ENCODE data around the gene ZNF493. TPM values are rescaled to one million over a fixed set of nuclear protein-coding genes. Genes with fewer than 3 reads are reported as not detected.

Gene ZNF493
- total RNA-seq, 2 donors from 2014 or later = 19.4 to 22.6 TPM

GRCh38 chr19:21432590-21432989 is 35.7 kb downstream of the ZNF493 start:
- no peak overlapping the region for H3K27ac Mint-ChIP-seq
- peaks cover 12% of the 10 kb centered on the region for H3K9me3 Mint-ChIP-seq
- H3K27me3 Mint-ChIP-seq = no peaks in the 10 kb centered on the region
- H3K4me1 Mint-ChIP-seq (ENCODE audit: low read depth in 2 of 2) = no peaks in the 10 kb centered on the region
- no peak overlapping the region for H3K4me3 Mint-ChIP-seq
- H3K36me3 Mint-ChIP-seq = peaks cover 17% of the 10 kb centered on the region
- DNase-seq (ENCODE audit: low spot score) (no peak), ATAC-seq (no peak)

GRCh38 chr19:21434516-21434915 is 37.6 kb downstream of the ZNF493 start:
- Mint-ChIP-seq H3K9me3 (peaks cover 16% of the 10 kb centered on the region), H3K4me1 (ENCODE audit: low read depth in 2 of 2) (peaks cover 0 to 2% of the 10 kb centered on the region in 2 donors), H3K27ac (no peak overlapping the region), H3K36me3 (peaks cover 27% of the 10 kb centered on the region), H3K27me3 (no peaks in the 10 kb centered on the region), H3K4me3 (no peak overlapping the region)
- DNase-seq (ENCODE audit: low spot score) (no peak), ATAC-seq (no peak)

GRCh38 chr19:21434967-21435544 is 38.1 kb downstream of the ZNF493 start:
- H3K27me3 Mint-ChIP-seq = no peaks in the 10 kb centered on the region
- peaks cover 21% of the 10 kb centered on the region for H3K9me3 Mint-ChIP-seq
- DNase-seq (ENCODE audit: low spot score) (no peak), ATAC-seq (no peak)
- peaks cover 0 to 7% of the 10 kb centered on the region in 2 donors for H3K4me1 Mint-ChIP-seq (ENCODE audit: low read depth in 2 of 2)
- peaks cover 33% of the 10 kb centered on the region for H3K36me3 Mint-ChIP-seq
- no peak overlapping the region for H3K27ac Mint-ChIP-seq
- H3K4me3 Mint-ChIP-seq = no peak overlapping the region

GRCh38 chr19:21439201-21439751 is 42.3 kb downstream of the ZNF493 start:
- H3K27ac Mint-ChIP-seq = no peak overlapping the region
- H3K9me3 Mint-ChIP-seq = peaks cover 17% of the 10 kb centered on the region
- no peak overlapping the region for H3K4me3 Mint-ChIP-seq
- DNase-seq (ENCODE audit: low spot score) = no peak
- H3K27me3 Mint-ChIP-seq = no peaks in the 10 kb centered on the region
- ATAC-seq = no peak
- peaks cover 25% of the 10 kb centered on the region for H3K36me3 Mint-ChIP-seq
- peaks cover 0 to 7% of the 10 kb centered on the region in 2 donors for H3K4me1 Mint-ChIP-seq (ENCODE audit: low read depth in 2 of 2)

GRCh38 chr19:21440321-21440720 is 43.4 kb downstream of the ZNF493 start:
- ATAC-seq = no peak
- H3K36me3 Mint-ChIP-seq = peaks cover 25% of the 10 kb centered on the region

GRCh38 chr19:21451187-21451586 is 54.3 kb downstream of the ZNF493 start:
- H3K27ac Mint-ChIP-seq = no peak overlapping the region
- no peaks in the 10 kb centered on the region for H3K27me3 Mint-ChIP-seq
- peaks cover 34% of the 10 kb centered on the region for H3K36me3 Mint-ChIP-seq
- no peak overlapping the region for H3K4me3 Mint-ChIP-seq
- ATAC-seq (no peak), DNase-seq (ENCODE audit: low spot score) (no peak)
- H3K9me3 Mint-ChIP-seq = peaks cover 11% of the 10 kb centered on the region
- H3K4me1 Mint-ChIP-seq (ENCODE audit: low read depth in 2 of 2) = no peaks in the 10 kb centered on the region

More at GRCh38 chr19:21440321-21440720, 43.4 kb downstream of the ZNF493 start:
- no peak overlapping the region for H3K27ac Mint-ChIP-seq
- H3K9me3 Mint-ChIP-seq = peaks cover 17% of the 10 kb centered on the region
- peaks cover 0 to 7% of the 10 kb centered on the region in 2 donors for H3K4me1 Mint-ChIP-seq (ENCODE audit: low read depth in 2 of 2)
- H3K27me3 Mint-ChIP-seq = no peaks in the 10 kb centered on the region
- no peak overlapping the region for H3K4me3 Mint-ChIP-seq
- no peak for DNase-seq (ENCODE audit: low spot score)

GRCh38 chr19:21454901-21455300 is 58.0 kb downstream of the ZNF493 start:
- H3K36me3 Mint-ChIP-seq = peaks cover 12% of the 10 kb centered on the region
- H3K27ac Mint-ChIP-seq = no peak overlapping the region
- no peaks in the 10 kb centered on the region for H3K4me1 Mint-ChIP-seq (ENCODE audit: low read depth in 2 of 2)
- no peaks in the 10 kb centered on the region for H3K27me3 Mint-ChIP-seq
- H3K9me3 Mint-ChIP-seq = peaks cover 4% of the 10 kb centered on the region
- ATAC-seq (no peak), DNase-seq (ENCODE audit: low spot score) (no peak)
- no peak overlapping the region for H3K4me3 Mint-ChIP-seq

GRCh38 chr19:21460686-21461085 is 63.8 kb downstream of the ZNF493 start:
- Mint-ChIP-seq H3K27me3 (peaks cover 0 to 2% of the 10 kb centered on the region in 2 donors), H3K9me3 (peaks cover 7% of the 10 kb centered on the region), H3K4me1 (ENCODE audit: low read depth in 2 of 2) (peaks cover 4 to 7% of the 10 kb centered on the region in 2 donors), H3K27ac (no peak overlapping the region), H3K4me3 (no peak overlapping the region), H3K36me3 (peaks cover 17% of the 10 kb centered on the region)
- no peak for DNase-seq (ENCODE audit: low spot score)
- ATAC-seq = no peak

GRCh38 chr19:21462540-21462939 is 65.6 kb downstream of the ZNF493 start:
- peaks cover 0 to 2% of the 10 kb centered on the region in 2 donors for H3K27me3 Mint-ChIP-seq
- H3K4me3 Mint-ChIP-seq = no peak overlapping the region
- no peak for ATAC-seq
- DNase-seq (ENCODE audit: low spot score) = no peak
- H3K36me3 Mint-ChIP-seq = peaks cover 17% of the 10 kb centered on the region
- H3K4me1 Mint-ChIP-seq (ENCODE audit: low read depth in 2 of 2) = peaks cover 4 to 7% of the 10 kb centered on the region in 2 donors
- H3K27ac Mint-ChIP-seq = no peak overlapping the region
- peaks cover 5% of the 10 kb centered on the region for H3K9me3 Mint-ChIP-seq

- H3K4me3 Mint-ChIP-seq = peak overlapping the region; percentile 86
- peaks cover 17% of the 10 kb centered on the region for H3K36me3 Mint-ChIP-seq
- peaks cover 0 to 2% of the 10 kb centered on the region in 2 donors for H3K27me3 Mint-ChIP-seq
- peak overlapping the region in 1 of 2 donors; percentile 47 for H3K27ac Mint-ChIP-seq
- peaks cover 4 to 7% of the 10 kb centered on the region in 2 donors for H3K4me1 Mint-ChIP-seq (ENCODE audit: low read depth in 2 of 2)
- ATAC-seq (peak; percentile 74 to 93), DNase-seq (ENCODE audit: low spot score) (peak; percentile 76)
- H3K9me3 Mint-ChIP-seq = peaks cover 3% of the 10 kb centered on the region
Measured at GRCh38 chr19:21463449-21464105, 66.6 kb downstream of the ZNF493 start.

- peaks cover 0 to 2% of the 10 kb centered on the region in 2 donors for H3K27me3 Mint-ChIP-seq
- H3K36me3 Mint-ChIP-seq = peaks cover 9% of the 10 kb centered on the region
- DNase-seq (ENCODE audit: low spot score) (no peak), ATAC-seq (no peak)
- no peak overlapping the region for H3K4me3 Mint-ChIP-seq
- peaks cover 4 to 7% of the 10 kb centered on the region in 2 donors for H3K4me1 Mint-ChIP-seq (ENCODE audit: low read depth in 2 of 2)
- no peak overlapping the region for H3K27ac Mint-ChIP-seq
- peaks cover 3% of the 10 kb centered on the region for H3K9me3 Mint-ChIP-seq
Measured at GRCh38 chr19:21466627-21467026, 69.7 kb downstream of the ZNF493 start.

- Mint-ChIP-seq H3K36me3 (peaks cover 5% of the 10 kb centered on the region), H3K27ac (no peak overlapping the region), H3K27me3 (peaks cover 0 to 2% of the 10 kb centered on the region in 2 donors), H3K4me3 (no peak overlapping the region), H3K4me1 (ENCODE audit: low read depth in 2 of 2) (peaks cover under 1 to 1% of the 10 kb centered on the region in 2 donors), H3K9me3 (peaks cover 3% of the 10 kb centered on the region)
- DNase-seq (ENCODE audit: low spot score) (no peak), ATAC-seq (no peak)
Measured at GRCh38 chr19:21468791-21469190, 71.9 kb downstream of the ZNF493 start.

- Mint-ChIP-seq H3K4me1 (ENCODE audit: low read depth in 2 of 2) (no peaks in the 10 kb centered on the region), H3K9me3 (no peaks in the 10 kb centered on the region), H3K27ac (no peak overlapping the region), H3K27me3 (no peaks in the 10 kb centered on the region), H3K36me3 (no peaks in the 10 kb centered on the region), H3K4me3 (no peak overlapping the region)
- DNase-seq (ENCODE audit: low spot score) (no peak), ATAC-seq (no peak)
Measured at GRCh38 chr19:21472507-21472906, 75.6 kb downstream of the ZNF493 start.

- Mint-ChIP-seq H3K4me3 (peak overlapping the region; percentile 77), H3K9me3 (no peaks in the 10 kb centered on the region), H3K27ac (no peak overlapping the region), H3K27me3 (no peaks in the 10 kb centered on the region), H3K4me1 (ENCODE audit: low read depth in 2 of 2) (no peaks in the 10 kb centered on the region), H3K36me3 (no peaks in the 10 kb centered on the region)
- DNase-seq (ENCODE audit: low spot score) = peak; percentile 85
- ATAC-seq = peak; percentile 97
Measured at GRCh38 chr19:21474671-21475181, 77.8 kb downstream of the ZNF493 start.
